Spleen (tissue), 11 donors: ENCODE results near the gene TMEM150C. TPM values are rescaled to one million over a fixed set of nuclear protein-coding genes. Genes with fewer than 3 reads are reported as not detected.

Source experiments
- DNase-seq: peaks from one replicate; pipeline ENCODE4 v3.0.0-alpha.2; 2020
- H3K27ac ChIP-seq, 8 donors: fragments of 200-600 bp; sonication (generic) in 7 of 8; 1 replicate in 4 of 8; 2 replicates in 4 of 8; pipeline versions ENCODE4 v1.5.0 to v1.8.0; 2016 to 2021; ENCODE audit warnings: inconsistent platforms in 4 of 8, mild to moderate bottlenecking in 4 of 8, moderate library complexity in 1 of 8
- H3K27me3 ChIP-seq, 7 donors: fragments of 200-600 bp; sonication (generic) in 6 of 7; replicated peaks in 1 of 7; 1 replicate in 4 of 7; 2 replicates in 3 of 7; pipeline versions ENCODE4 v1.5.0 to v1.8.0; 2016 to 2021; ENCODE audit warnings: inconsistent platforms in 3 of 7, mild to moderate bottlenecking in 1 of 7
- H3K36me3 ChIP-seq, 6 donors: fragments of 200-600 bp; sonication (generic) in 5 of 6; 1 replicate in 4 of 6; 2 replicates in 2 of 6; pipeline versions ENCODE4 v1.5.0 to v1.8.0; 2016 to 2021; ENCODE audit warnings: inconsistent platforms in 2 of 6
- H3K4me1 ChIP-seq, 6 donors: fragments of 200-600 bp; sonication (generic) in 5 of 6; 1 replicate in 3 of 6; 2 replicates in 3 of 6; pipeline versions ENCODE4 v1.5.0 to v1.8.0; 2016 to 2021; ENCODE audit warnings: inconsistent platforms in 3 of 6
- H3K4me3 ChIP-seq, 8 donors: fragments of 200-600 bp; sonication (generic) in 7 of 8; 1 replicate in 4 of 8; 2 replicates in 4 of 8; pipeline versions ENCODE4 v1.5.0 to v1.8.0; 2016 to 2021; ENCODE audit warnings: inconsistent platforms in 4 of 8, mild to moderate bottlenecking in 4 of 8, moderate library complexity in 2 of 8
- H3K9me3 ChIP-seq, 8 donors: fragments of 200-600 bp; sonication (generic) in 7 of 8; 1 replicate in 4 of 8; 2 replicates in 4 of 8; pipeline versions ENCODE4 v1.5.0 to v1.8.0; 2016 to 2021; ENCODE audit warnings: inconsistent platforms in 4 of 8
- CTCF ChIP-seq, 11 experiments: fragments of 200-600 bp in 7 of 11; fragments of 450-650 bp in 4 of 11; sonication (generic) in 4 of 11; IDR thresholded peaks in 8 of 11; conservative IDR thresholded peaks in 3 of 11; 1 replicate in 7 of 11; 2 replicates in 4 of 11; pipeline versions ENCODE4 v1.4.0 to v1.8.0; 2016 to 2021; ENCODE audit warnings: antibody characterized with exemption in 11 of 11, inconsistent platforms in 4 of 11, mild to moderate bottlenecking in 1 of 11
- POLR2A ChIP-seq, 3 donors: fragments of 450-650 bp; IDR thresholded peaks; one replicate each; pipeline ENCODE4 v1.5.1; 2017; ENCODE audit warnings: antibody characterized with exemption in 3 of 3, mild to moderate bottlenecking in 1 of 3
- POLR2AphosphoS5 ChIP-seq, 3 donors: sonication (generic); formaldehyde crosslinking; IDR thresholded peaks; one replicate each; pipeline ENCODE4 v1.5.1; 2017; ENCODE audit warnings: antibody characterized with exemption in 3 of 3
- WGBS, 5 donors: extraction: QIAGEN DNeasy Blood & Tissue Kit in 3 of 5; methylation state at CpG; one replicate each; pipeline versions ENCODE4 v1.1.5 to v1.1.7; 2013 to 2018; 5-methylcytosine and 5-hydroxymethylcytosine counted together
- intact Hi-C: fragments of 100-400 bp; cut with DNase I; formaldehyde crosslinking; loops from one replicate; pipeline ENCODE4 v1.15.0; 2023; ENCODE audit warnings: low total_unique reads
- polyA plus RNA-seq, 3 donors: library from polyadenylated mRNA; stranded (reverse); fragments of 200-250 nt; gene quantifications; one replicate each; pipeline ENCODE4 v1.2.1, GENCODE V29; 2013
- total RNA-seq, 7 donors: library from RNA; depleted of rRNA in 3 of 7; stranded (reverse); fragments of >200 nt in 3 of 7; fragmentation: NEBNext Ultra II Directional in 4 of 7; extraction: Animal tissue kit (Norgen Biotek cat#: 25700) in 4 of 7; gene quantifications; one replicate each; pipeline versions ENCODE4 v1.1.0 to v1.2.1, GENCODE V29; 2016 to 2021
- donor health status: healthy with polysubstance abuse.
- donor health status: DM: no; HTN: no; CAD: no; lungs with moderate emphysema.
- donor health status: DM: no; HTN: no; CAD: no.
- donor health status: Bipolar disorder and iron deficiency.
- donor health status: healthy.
- donor health status: DM: no; HTN: no; CAD: no.
- donor health status: DM: yes; HTN: yes; CAD: no.

TMEM150C gene
- total and polyA plus RNA-seq, 10 donors: 3.6 to 26.0 (median 9.4) TPM

- intact Hi-C loops: no loop called here
- Histone ChIP-seq H3K27ac (no peak overlapping the region), H3K27me3 (no peaks in the 10 kb centered on the region), H3K4me3 (no peak overlapping the region), H3K36me3 (no peaks in the 10 kb centered on the region), H3K4me1 (no peaks in the 10 kb centered on the region), H3K9me3 (no peaks in the 10 kb centered on the region)
- TF ChIP-seq POLR2A (IDR thresholded peaks at IDR 0.05) (no peak), POLR2AphosphoS5 (IDR thresholded peaks at IDR 0.05) (no peak), CTCF (IDR thresholded peaks at IDR 0.05 in 8 of 11, conservative IDR thresholded peaks at IDR 0.05 in 3 of 11) (no peak)
- WGBS, 5 donors: 82 to 90% (median 88%) methylated on average over 5 of the region's 5 CpGs
- DNase-seq: no peak
Observed at GRCh38 chr4:82583897-82584587, 22.3 kb upstream of the TMEM150C start.

GRCh38 chr4:82579932-82580331, 18.1 kb upstream of the TMEM150C start:
- H3K36me3 ChIP-seq: no peaks in the 10 kb centered on the region
- no peak overlapping the region for H3K27ac ChIP-seq
- H3K27me3 ChIP-seq: no peaks in the 10 kb centered on the region
- H3K9me3 ChIP-seq: no peaks in the 10 kb centered on the region
- intact Hi-C loops: no loop called here
- no peaks in the 10 kb centered on the region for H3K4me1 ChIP-seq
- no peak overlapping the region for H3K4me3 ChIP-seq
- WGBS, 5 donors: 87 to 93% (median 90%) methylated on average over 5 of the region's 5 CpGs
- DNase-seq: no peak
- TF ChIP-seq POLR2AphosphoS5 (IDR thresholded peaks at IDR 0.05) (no peak), CTCF (IDR thresholded peaks at IDR 0.05 in 8 of 11, conservative IDR thresholded peaks at IDR 0.05 in 3 of 11) (no peak)

GRCh38 chr4:82578935-82579334, 17.1 kb upstream of the TMEM150C start:
- H3K36me3 ChIP-seq: no peaks in the 10 kb centered on the region
- WGBS, 5 donors: 81 to 97% (median 89%) methylated on average over 2 of the region's 2 CpGs

GRCh38 chr4:82577451-82577850, 15.7 kb upstream of the TMEM150C start:
- intact Hi-C loops: no loop called here
- Histone ChIP-seq H3K4me3 (no peak overlapping the region), H3K4me1 (no peaks in the 10 kb centered on the region), H3K36me3 (no peaks in the 10 kb centered on the region), H3K9me3 (no peaks in the 10 kb centered on the region), H3K27me3 (no peaks in the 10 kb centered on the region), H3K27ac (no peak overlapping the region)
- DNase-seq: no peak
- 81 to 94% (median 87%) methylated on average over 1 of the region's 1 CpG for WGBS, 5 donors
- TF ChIP-seq CTCF (IDR thresholded peaks at IDR 0.05 in 8 of 11, conservative IDR thresholded peaks at IDR 0.05 in 3 of 11): no peak
- TF ChIP-seq POLR2AphosphoS5 (IDR thresholded peaks at IDR 0.05): no peak
- TF ChIP-seq POLR2A (IDR thresholded peaks at IDR 0.05): no peak

More at GRCh38 chr4:82578935-82579334, 17.1 kb upstream of the TMEM150C start:
- Histone ChIP-seq H3K27me3 (no peaks in the 10 kb centered on the region), H3K9me3 (no peaks in the 10 kb centered on the region), H3K4me1 (no peaks in the 10 kb centered on the region), H3K27ac (no peak overlapping the region), H3K4me3 (no peak overlapping the region)
- intact Hi-C loops: no loop called here
- DNase-seq: no peak
- TF ChIP-seq POLR2AphosphoS5 (IDR thresholded peaks at IDR 0.05) (no peak), POLR2A (IDR thresholded peaks at IDR 0.05) (no peak), CTCF (IDR thresholded peaks at IDR 0.05 in 8 of 11, conservative IDR thresholded peaks at IDR 0.05 in 3 of 11) (no peak)
